A549 (cell line): ENCODE measurements around the gene GFM2.
A peak's percentile ranks its signal among the peaks of the same experiment; 100 is the strongest.

ENCODE experiments used
- BCL3 ChIP-seq: fragments of >200 bp; sonication (Bioruptor Twin); formaldehyde crosslinking; IDR thresholded peaks from 3 replicates; pipeline ENCODE4 v1.6.1; 2016
- CTCF ChIP-seq: fragments of >200 bp; sonication (Bioruptor Twin); formaldehyde crosslinking; IDR thresholded peaks from 3 replicates; pipeline ENCODE4 v1.5.1; 2016
- E2F6 ChIP-seq: IDR thresholded peaks from 2 replicates; pipeline ENCODE4 v1.6.1; 2012; ENCODE audit warnings: low read depth, borderline replicate concordance
- JUNB ChIP-seq: fragments of >200 bp; sonication (Bioruptor Twin); formaldehyde crosslinking; IDR thresholded peaks from 2 replicates; pipeline ENCODE4 v1.6.1; 2016
- KDM1A ChIP-seq: fragments of 200-600 bp; sonication (generic); IDR thresholded peaks from 2 replicates; pipeline ENCODE4 v1.6.1; 2016; ENCODE audit warnings: low read depth, mild to moderate bottlenecking
- POLR2A ChIP-seq: IDR thresholded peaks from 2 replicates; pipeline ENCODE4 v1.6.1; 2012; ENCODE audit warnings: mild to moderate bottlenecking, low read length
- REST ChIP-seq: fragments of 200-600 bp; sonication (generic); IDR thresholded peaks from 2 replicates; pipeline ENCODE4 v1.6.1; 2016; ENCODE audit warnings: antibody characterized with exemption, mild to moderate bottlenecking, moderate library complexity
- RFX5 ChIP-seq: fragments of 450-650 bp; IDR thresholded peaks from 2 replicates; pipeline ENCODE4 v1.7.1; 2014; ENCODE audit warnings: antibody characterized with exemption, mild to moderate bottlenecking, moderate library complexity
- USF2 ChIP-seq: fragments of 450-650 bp; IDR thresholded peaks from 2 replicates; pipeline ENCODE4 v1.6.1; 2014; ENCODE audit warnings: antibody characterized with exemption

GRCh38 chr5:74766849-74767578 lies at the start of gene GFM2, which contains the start of gene NSA2:
- TF ChIP-seq POLR2A (peak; percentile 56), CTCF (no peak), USF2 (no peak), JUNB (no peak), KDM1A (no peak), E2F6 (peak; percentile 46; the same call in 1 of the 2 replicates), REST (no peak), BCL3 (0 out of 3 replicates have a peak, but pooled peaks have one; percentile 72), RFX5 (0 out of 2 replicates have a peak, but pooled peaks have one; percentile 35)
